Endothelial cell (in vitro differentiated cells): Measurements from ENCODE around the gene STARD10. TPM values are rescaled to one million over a fixed set of nuclear protein-coding genes. Genes with fewer than 3 reads are reported as not detected.

Experiments
- DNase-seq: peaks from one replicate; pipeline ENCODE4 v3.0.0; 2021; ENCODE audit warnings: low spot score
- H3K27ac Mint-ChIP-seq: one replicate; pipeline ENCODE4 v1.8.0; 2021; ENCODE audit warnings: mixed read lengths, inconsistent platforms; ENCODE audit not compliant: unreplicated experiment
- H3K27me3 Mint-ChIP-seq: one replicate; pipeline ENCODE4 v1.8.0; 2021; ENCODE audit warnings: mild to moderate bottlenecking, moderate library complexity, mixed read lengths, inconsistent platforms; ENCODE audit not compliant: unreplicated experiment
- H3K36me3 Mint-ChIP-seq: one replicate; pipeline ENCODE4 v1.8.0; 2021; ENCODE audit warnings: mild to moderate bottlenecking, low read depth, mixed read lengths, inconsistent platforms; ENCODE audit not compliant: unreplicated experiment
- H3K4me1 Mint-ChIP-seq: one replicate; pipeline ENCODE4 v1.8.0; 2021; ENCODE audit warnings: mild to moderate bottlenecking, mixed read lengths, inconsistent platforms; ENCODE audit not compliant: unreplicated experiment
- H3K4me3 Mint-ChIP-seq: one replicate; pipeline ENCODE4 v1.8.0; 2021; ENCODE audit warnings: mild to moderate bottlenecking, mixed read lengths, inconsistent platforms; ENCODE audit not compliant: unreplicated experiment
- H3K9me3 Mint-ChIP-seq: one replicate; pipeline ENCODE4 v1.8.0; 2021; ENCODE audit warnings: mixed read lengths, inconsistent platforms; ENCODE audit not compliant: unreplicated experiment
- total RNA-seq: library from RNA; stranded (reverse); fragmentation: NEBNext Ultra II Directional; extraction: Animal tissue kit (Norgen Biotek cat#: 25700); gene quantifications from one replicate; pipeline ENCODE4 v1.2.1, GENCODE V29; 2021; ENCODE audit not compliant: unreplicated experiment
- TF ChIP-seq, protein P1 (sequence below): fragments of 200-600 bp; sonication (generic); IDR thresholded peaks from one replicate; pipeline ENCODE4 v1.5.0; 2021; ENCODE audit warnings: antibody characterized with exemption; ENCODE audit not compliant: unreplicated experiment

STARD10 gene
- total RNA-seq, 1 donor from 2014 or later, result 13.4 TPM

GRCh38 chr11:72725724-72726028 lies 68.2 kb downstream of the STARD10 start:
- TF ChIP-seq, protein P1, sequence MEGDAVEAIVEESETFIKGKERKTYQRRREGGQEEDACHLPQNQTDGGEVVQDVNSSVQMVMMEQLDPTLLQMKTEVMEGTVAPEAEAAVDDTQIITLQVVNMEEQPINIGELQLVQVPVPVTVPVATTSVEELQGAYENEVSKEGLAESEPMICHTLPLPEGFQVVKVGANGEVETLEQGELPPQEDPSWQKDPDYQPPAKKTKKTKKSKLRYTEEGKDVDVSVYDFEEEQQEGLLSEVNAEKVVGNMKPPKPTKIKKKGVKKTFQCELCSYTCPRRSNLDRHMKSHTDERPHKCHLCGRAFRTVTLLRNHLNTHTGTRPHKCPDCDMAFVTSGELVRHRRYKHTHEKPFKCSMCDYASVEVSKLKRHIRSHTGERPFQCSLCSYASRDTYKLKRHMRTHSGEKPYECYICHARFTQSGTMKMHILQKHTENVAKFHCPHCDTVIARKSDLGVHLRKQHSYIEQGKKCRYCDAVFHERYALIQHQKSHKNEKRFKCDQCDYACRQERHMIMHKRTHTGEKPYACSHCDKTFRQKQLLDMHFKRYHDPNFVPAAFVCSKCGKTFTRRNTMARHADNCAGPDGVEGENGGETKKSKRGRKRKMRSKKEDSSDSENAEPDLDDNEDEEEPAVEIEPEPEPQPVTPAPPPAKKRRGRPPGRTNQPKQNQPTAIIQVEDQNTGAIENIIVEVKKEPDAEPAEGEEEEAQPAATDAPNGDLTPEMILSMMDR, result no peak
- Mint-ChIP-seq H3K27ac (no peak overlapping the region), H3K9me3 (no peaks in the 10 kb centered on the region), H3K36me3 (peaks cover 11% of the 10 kb centered on the region), H3K4me1 (peaks cover 26% of the 10 kb centered on the region), H3K27me3 (peaks cover 5% of the 10 kb centered on the region), H3K4me3 (no peak overlapping the region)
- no peak for DNase-seq

DNA sequence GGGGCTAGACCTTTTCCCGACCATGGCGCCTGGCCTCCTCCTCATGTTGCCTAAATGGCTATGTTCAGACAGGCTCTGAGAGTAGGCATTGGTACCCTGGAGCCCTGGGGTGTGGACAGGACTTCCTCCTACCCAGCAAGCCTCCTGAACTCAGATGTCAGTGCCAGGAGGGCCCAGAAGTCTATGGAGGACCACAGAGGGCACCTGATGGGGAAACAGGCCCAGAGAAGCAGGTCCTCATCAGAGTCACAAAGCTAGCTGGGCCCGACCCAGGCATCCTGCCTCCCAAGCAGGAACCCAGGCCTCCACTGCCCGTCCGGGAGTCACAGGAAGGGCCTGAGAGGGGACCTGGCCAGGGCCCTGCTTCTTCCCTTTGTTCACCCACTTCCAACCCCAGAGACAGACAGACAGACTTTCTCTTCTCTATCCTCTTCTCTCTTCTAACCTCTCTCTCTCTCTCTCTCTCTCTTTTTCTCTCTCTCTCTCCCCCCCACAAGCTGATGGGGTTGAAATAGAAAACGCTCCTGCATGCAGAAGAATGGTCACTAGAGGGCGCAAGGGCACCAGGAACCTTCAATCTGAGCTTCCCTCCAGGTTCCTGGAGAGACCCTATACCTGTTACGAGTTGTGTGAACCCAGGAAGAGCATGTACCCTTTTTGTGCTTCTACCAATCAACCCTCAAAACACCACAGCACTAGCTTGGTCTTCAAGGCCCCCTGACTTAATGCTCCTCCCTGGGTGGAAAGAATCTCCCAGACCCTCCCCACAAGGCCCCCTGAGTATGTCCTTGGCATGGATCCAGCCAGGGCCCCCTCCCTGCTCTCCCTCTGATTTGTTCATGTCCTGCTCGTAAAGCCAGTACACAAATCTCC lies 68.8 kb downstream of the STARD10 start:
- Mint-ChIP-seq H3K4me1 (peaks cover 32% of the 10 kb centered on the region), H3K9me3 (no peaks in the 10 kb centered on the region), H3K27me3 (peaks cover 8% of the 10 kb centered on the region), H3K4me3 (no peak overlapping the region), H3K36me3 (peaks cover 9% of the 10 kb centered on the region), H3K27ac (no peak overlapping the region)
- TF ChIP-seq, protein P1, result peak; percentile 77
- peak; percentile 79 for DNase-seq

DNA sequence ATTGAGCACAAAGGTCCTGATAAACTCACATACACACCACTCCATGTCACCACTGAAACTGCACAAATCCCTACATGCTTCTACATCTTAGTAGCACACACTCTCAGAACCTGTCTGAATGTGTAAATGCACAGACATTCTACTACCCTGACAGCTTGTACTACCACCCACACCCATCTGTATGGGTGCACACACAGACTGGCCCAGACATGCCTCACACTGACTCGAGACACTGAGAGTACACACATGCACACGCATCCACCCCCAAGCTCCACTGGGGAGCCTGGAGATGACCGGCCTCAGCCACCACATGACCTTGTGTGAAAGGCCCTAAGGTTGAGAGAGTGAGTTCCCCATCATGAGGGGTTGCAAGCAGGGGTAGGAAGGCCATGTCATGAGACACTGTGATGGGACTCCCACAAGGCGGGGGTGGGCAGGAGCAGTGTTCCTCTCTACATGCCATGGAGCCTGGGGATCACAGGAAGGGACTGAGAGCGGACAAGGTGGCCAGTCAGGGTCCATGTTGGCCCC lies 69.8 kb downstream of the STARD10 start:
- Mint-ChIP-seq H3K9me3 (no peaks in the 10 kb centered on the region), H3K27me3 (peaks cover 10% of the 10 kb centered on the region), H3K27ac (no peak overlapping the region), H3K4me1 (peaks cover 37% of the 10 kb centered on the region), H3K36me3 (peaks cover 9% of the 10 kb centered on the region), H3K4me3 (no peak overlapping the region)
- TF ChIP-seq, protein P1, result no peak
- no peak for DNase-seq

- TF ChIP-seq, protein P1, result no peak
- Mint-ChIP-seq H3K36me3 (peaks cover 12% of the 10 kb centered on the region), H3K9me3 (no peaks in the 10 kb centered on the region), H3K27ac (no peak overlapping the region), H3K4me1 (peaks cover 37% of the 10 kb centered on the region), H3K4me3 (no peak overlapping the region), H3K27me3 (peaks cover 10% of the 10 kb centered on the region)
- DNase-seq, result no peak
Measured at GRCh38 chr11:72723508-72723907, 70.3 kb downstream of the STARD10 start.
